ENCODE data around the gene APOL5.
"Not testable (repeated sequence)": the region's sequence is repeated elsewhere in the genome, so short reads cannot be mapped to it uniquely, and the experiment has no call there.

APOL5 gene

GRCh38 chr22:35688913-35689675 is 28.6 kb upstream of the APOL5 start:
- Mint-ChIP-seq H3K9me3 (peaks cover 3% of the 10 kb centered on the region), H3K27me3 (peaks cover 2% of the 10 kb centered on the region), H3K27ac (no peak overlapping the region), H3K36me3 (no peaks in the 10 kb centered on the region), H3K4me3 (no peak overlapping the region), H3K4me1 (peaks cover 15% of the 10 kb centered on the region)
- DNase-seq (ENCODE audit: low spot score in 2 of 2) (no peak), ATAC-seq (ENCODE audit: low read depth) (no peak)

- peaks cover 15% of the 10 kb centered on the region for H3K4me1 Mint-ChIP-seq
- no peak overlapping the region for H3K27ac Mint-ChIP-seq
- no peak for ATAC-seq (ENCODE audit: low read depth)
- H3K36me3 Mint-ChIP-seq = no peaks in the 10 kb centered on the region
- peaks cover 3% of the 10 kb centered on the region for H3K9me3 Mint-ChIP-seq
- no peak overlapping the region for H3K4me3 Mint-ChIP-seq
- no peak for DNase-seq (ENCODE audit: low spot score in 2 of 2)
- peaks cover 2% of the 10 kb centered on the region for H3K27me3 Mint-ChIP-seq
Observed at GRCh38 chr22:35690001-35690400, 27.7 kb upstream of the APOL5 start.

- no peak for ATAC-seq (ENCODE audit: low read depth)
Observed at GRCh38 chr22:35695202-35695601, 22.5 kb upstream of the APOL5 start.

GRCh38 chr22:35697142-35697541 is 20.5 kb upstream of the APOL5 start:
- no peaks in the 10 kb centered on the region for H3K36me3 Mint-ChIP-seq
- no peaks in the 10 kb centered on the region for H3K27me3 Mint-ChIP-seq
- ATAC-seq (ENCODE audit: low read depth) (no peak), DNase-seq (ENCODE audit: low spot score in 2 of 2) (no peak)
- H3K9me3 Mint-ChIP-seq = no peaks in the 10 kb centered on the region
- no peaks in the 10 kb centered on the region for H3K4me1 Mint-ChIP-seq
- H3K4me3 Mint-ChIP-seq = no peak overlapping the region
- H3K27ac Mint-ChIP-seq = no peak overlapping the region

More at GRCh38 chr22:35695202-35695601, 22.5 kb upstream of the APOL5 start:
- H3K36me3 Mint-ChIP-seq = no peaks in the 10 kb centered on the region
- H3K4me3 Mint-ChIP-seq = no peak overlapping the region
- H3K9me3 Mint-ChIP-seq = no peaks in the 10 kb centered on the region
- no peak for DNase-seq (ENCODE audit: low spot score in 2 of 2)
- H3K27me3 Mint-ChIP-seq = peaks cover 2% of the 10 kb centered on the region
- H3K27ac Mint-ChIP-seq = no peak overlapping the region
- H3K4me1 Mint-ChIP-seq = no peaks in the 10 kb centered on the region

GRCh38 chr22:35699852-35700251 is 17.8 kb upstream of the APOL5 start:
- ATAC-seq (ENCODE audit: low read depth); H3K4me1 Mint-ChIP-seq; H3K27me3 Mint-ChIP-seq; H3K27ac Mint-ChIP-seq; H3K36me3 Mint-ChIP-seq; H3K4me3 Mint-ChIP-seq; DNase-seq (ENCODE audit: low spot score in 2 of 2); H3K9me3 Mint-ChIP-seq: not testable (repeated sequence)

- DNase-seq (ENCODE audit: low spot score in 2 of 2) (no peak), ATAC-seq (ENCODE audit: low read depth) (no peak)
- Mint-ChIP-seq H3K4me1 (no peaks in the 10 kb centered on the region), H3K27me3 (peaks cover 5% of the 10 kb centered on the region), H3K36me3 (no peaks in the 10 kb centered on the region), H3K27ac (no peak overlapping the region), H3K4me3 (no peak overlapping the region), H3K9me3 (no peaks in the 10 kb centered on the region)
Observed at GRCh38 chr22:35703861-35704584, 13.6 kb upstream of the APOL5 start.

- no peaks in the 10 kb centered on the region for H3K36me3 Mint-ChIP-seq
- peaks cover 6% of the 10 kb centered on the region for H3K27me3 Mint-ChIP-seq
- no peak overlapping the region for H3K27ac Mint-ChIP-seq
- ATAC-seq (ENCODE audit: low read depth) (no peak), DNase-seq (ENCODE audit: low spot score in 2 of 2) (no peak)
- no peaks in the 10 kb centered on the region for H3K9me3 Mint-ChIP-seq
- no peaks in the 10 kb centered on the region for H3K4me1 Mint-ChIP-seq
- H3K4me3 Mint-ChIP-seq = no peak overlapping the region
Observed at GRCh38 chr22:35705141-35705540, 12.5 kb upstream of the APOL5 start.

- H3K27me3 Mint-ChIP-seq = peaks cover 16% of the 10 kb centered on the region
- DNase-seq (ENCODE audit: low spot score in 2 of 2) (no peak), ATAC-seq (ENCODE audit: low read depth) (no peak)
- H3K27ac Mint-ChIP-seq = no peak overlapping the region
- peaks cover 7% of the 10 kb centered on the region for H3K9me3 Mint-ChIP-seq
- H3K36me3 Mint-ChIP-seq = peaks cover 4% of the 10 kb centered on the region
- no peaks in the 10 kb centered on the region for H3K4me1 Mint-ChIP-seq
- no peak overlapping the region for H3K4me3 Mint-ChIP-seq
Observed at GRCh38 chr22:35708453-35708852, 9.2 kb upstream of the APOL5 start.

GRCh38 chr22:35708917-35709316 is 8.8 kb upstream of the APOL5 start:
- H3K36me3 Mint-ChIP-seq = peaks cover 4% of the 10 kb centered on the region

GRCh38 chr22:35711336-35711735 is 6.3 kb upstream of the APOL5 start:
- Mint-ChIP-seq H3K27me3 (peaks cover 23% of the 10 kb centered on the region), H3K4me3 (no peak overlapping the region), H3K27ac (no peak overlapping the region), H3K36me3 (peaks cover 4% of the 10 kb centered on the region), H3K9me3 (peaks cover 10% of the 10 kb centered on the region), H3K4me1 (no peaks in the 10 kb centered on the region)
- no peak for DNase-seq (ENCODE audit: low spot score in 2 of 2)
- no peak for ATAC-seq (ENCODE audit: low read depth)

More at GRCh38 chr22:35708917-35709316, 8.8 kb upstream of the APOL5 start:
- DNase-seq (ENCODE audit: low spot score in 2 of 2) = no peak
- no peaks in the 10 kb centered on the region for H3K4me1 Mint-ChIP-seq
- H3K27ac Mint-ChIP-seq = no peak overlapping the region
- no peak overlapping the region for H3K4me3 Mint-ChIP-seq
- peaks cover 19% of the 10 kb centered on the region for H3K27me3 Mint-ChIP-seq
- ATAC-seq (ENCODE audit: low read depth) = no peak
- H3K9me3 Mint-ChIP-seq = peaks cover 10% of the 10 kb centered on the region

- Mint-ChIP-seq H3K36me3 (peaks cover 4% of the 10 kb centered on the region), H3K9me3 (peaks cover 10% of the 10 kb centered on the region), H3K4me3 (no peak overlapping the region), H3K27ac (no peak overlapping the region), H3K27me3 (peaks cover 21% of the 10 kb centered on the region), H3K4me1 (no peaks in the 10 kb centered on the region)
- ATAC-seq (ENCODE audit: low read depth) = no peak
- DNase-seq (ENCODE audit: low spot score in 2 of 2) = no peak
Observed at GRCh38 chr22:35712672-35713071, 5.0 kb upstream of the APOL5 start.

GRCh38 chr22:35719212-35719875 is 1.7 kb downstream of the APOL5 start:
- Mint-ChIP-seq H3K36me3 (no peaks in the 10 kb centered on the region), H3K4me3 (no peak overlapping the region), H3K9me3 (no peaks in the 10 kb centered on the region), H3K27ac (no peak overlapping the region), H3K27me3 (peaks cover 10% of the 10 kb centered on the region), H3K4me1 (no peaks in the 10 kb centered on the region)
- no peak for DNase-seq (ENCODE audit: low spot score in 2 of 2)
- ATAC-seq (ENCODE audit: low read depth) = no peak

GRCh38 chr22:35721960-35722359 is 4.3 kb downstream of the APOL5 start:
- Mint-ChIP-seq H3K27me3 (peaks cover 10% of the 10 kb centered on the region), H3K36me3 (no peaks in the 10 kb centered on the region), H3K4me3 (no peak overlapping the region), H3K27ac (no peak overlapping the region), H3K4me1 (no peaks in the 10 kb centered on the region), H3K9me3 (no peaks in the 10 kb centered on the region)
- no peak for DNase-seq (ENCODE audit: low spot score in 2 of 2)
- ATAC-seq (ENCODE audit: low read depth) = no peak

GRCh38 chr22:35725521-35725920 is 7.8 kb downstream of the APOL5 start:
- H3K27ac Mint-ChIP-seq = no peak overlapping the region
- H3K9me3 Mint-ChIP-seq = no peaks in the 10 kb centered on the region
- peaks cover 5% of the 10 kb centered on the region for H3K27me3 Mint-ChIP-seq
- ATAC-seq (ENCODE audit: low read depth) (no peak), DNase-seq (ENCODE audit: low spot score in 2 of 2) (no peak)
- no peak overlapping the region for H3K4me3 Mint-ChIP-seq
- H3K36me3 Mint-ChIP-seq = no peaks in the 10 kb centered on the region
- no peaks in the 10 kb centered on the region for H3K4me1 Mint-ChIP-seq
